Stimulated activated CD4-positive, alpha-beta T cell treated with anti-CD3 and anti-CD28 coated beads, TNF-alpha, amount 100 ng/mL, for 4 hours (primary cell): ENCODE results near the gene PDCD5.
"Not testable (repeated sequence)": the region's sequence is repeated elsewhere in the genome, so short reads cannot be mapped to it uniquely, and the experiment has no call there.

ENCODE experiments used
- DNase-seq, 3 experiments: peaks; one replicate each; pipeline ENCODE4 v3.0.0-alpha.2; 2020; ENCODE audit warnings: low read depth in 3 of 3

Gene PDCD5

GRCh38 chr19:32580901-32581704 is at the start of gene PDCD5:
Gene PDCD5 (plus strand): TSS chr19:32581190. CDS start chr19:32581262, 72 bp downstream.
- DNase-seq = peak; percentile 94 to 98 (median 96)

GRCh38 chr19:32532233-32532632 is 48.8 kb upstream of the PDCD5 start:
- no peak for DNase-seq

GRCh38 chr19:32537580-32537979 is 43.4 kb upstream of the PDCD5 start:
- no peak for DNase-seq

GRCh38 chr19:32539240-32539916 is 41.6 kb upstream of the PDCD5 start:
- DNase-seq = no peak

GRCh38 chr19:32540621-32541020 is 40.4 kb upstream of the PDCD5 start:
- no peak for DNase-seq

GRCh38 chr19:32541376-32541775 is 39.6 kb upstream of the PDCD5 start:
- not testable (repeated sequence) for DNase-seq

GRCh38 chr19:32542477-32543108 is 38.4 kb upstream of the PDCD5 start:
- no peak for DNase-seq

- no peak for DNase-seq
These were observed 37.7 kb upstream of the PDCD5 start for GRCh38 chr19:32543115-32543900.

- DNase-seq = no peak
These were observed 36.1 kb upstream of the PDCD5 start for GRCh38 chr19:32544917-32545316.

GRCh38 chr19:32550666-32551065 is 30.3 kb upstream of the PDCD5 start:
- no peak for DNase-seq

- no peak for DNase-seq
These were observed 25.2 kb upstream of the PDCD5 start for GRCh38 chr19:32555786-32556185.

GRCh38 chr19:32558607-32559228 is 22.3 kb upstream of the PDCD5 start:
- DNase-seq = no peak

GRCh38 chr19:32563761-32564160 is 17.2 kb upstream of the PDCD5 start:
- DNase-seq = no peak

- no peak for DNase-seq
These were observed 14.7 kb upstream of the PDCD5 start for GRCh38 chr19:32566246-32566830.

- no peak for DNase-seq
These were observed 13.5 kb upstream of the PDCD5 start for GRCh38 chr19:32567486-32567885.

GRCh38 chr19:32570081-32570785 is 10.8 kb upstream of the PDCD5 start:
- peak in 1 of 3 experiments; percentile 22 for DNase-seq

- not testable (repeated sequence) for DNase-seq
These were observed 9.4 kb upstream of the PDCD5 start for GRCh38 chr19:32571471-32572075.

- DNase-seq = not testable (repeated sequence)
These were observed 8.1 kb upstream of the PDCD5 start for GRCh38 chr19:32572700-32573491.

- DNase-seq = no peak
These were observed 7.5 kb upstream of the PDCD5 start for GRCh38 chr19:32573492-32573794.
